ENCODE results near the gene RHBDL3. TPM values are rescaled to one million over a fixed set of nuclear protein-coding genes. Genes with fewer than 3 reads are reported as not detected.

Gene RHBDL3
- total RNA-seq, 1 experiment from 2014 or later: not detected

DNA sequence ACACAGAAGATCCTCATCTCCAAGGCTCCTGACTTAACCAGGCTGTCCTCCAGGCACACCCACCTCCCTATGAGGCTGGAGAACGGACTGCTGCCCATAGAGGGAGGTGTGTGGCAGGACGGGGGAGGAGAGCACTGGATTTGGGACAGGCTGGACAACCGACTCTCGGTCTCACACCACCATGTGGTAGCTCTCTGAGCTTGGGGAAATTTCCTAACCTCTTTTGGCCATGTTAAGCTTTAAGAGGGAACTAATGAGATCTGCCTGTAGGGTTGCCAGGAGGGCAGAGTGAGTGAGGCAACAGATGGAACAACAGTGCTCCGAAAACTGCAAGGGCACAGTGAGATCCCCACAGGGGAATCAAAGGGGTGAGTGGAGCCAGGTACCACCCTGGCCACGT is 32.7 kb downstream of the RHBDL3 start:
- CTCF ChIA-PET: interaction anchor here (1.0 kb wide), 1 partner anchor 18 kb away, joined by 3 read pairs; no protein-coding TSS in a partner anchor
- Mint-ChIP-seq H3K27me3 (ENCODE audit: insufficient read depth, unreplicated experiment) (no peaks in the 10 kb centered on the region), H3K36me3 (ENCODE audit: insufficient read depth, unreplicated experiment) (no peaks in the 10 kb centered on the region), H3K4me3 (ENCODE audit: unreplicated experiment) (no peak overlapping the region), H3K9me3 (ENCODE audit: unreplicated experiment) (no peaks in the 10 kb centered on the region), H3K27ac (ENCODE audit: low read depth, unreplicated experiment) (no peak overlapping the region), H3K4me1 (ENCODE audit: insufficient read depth, unreplicated experiment) (no peaks in the 10 kb centered on the region)
- no peak for DNase-seq (ENCODE audit: unreplicated experiment)
- POLR2A ChIA-PET: no interaction called here
- TF ChIP-seq, protein P1, sequence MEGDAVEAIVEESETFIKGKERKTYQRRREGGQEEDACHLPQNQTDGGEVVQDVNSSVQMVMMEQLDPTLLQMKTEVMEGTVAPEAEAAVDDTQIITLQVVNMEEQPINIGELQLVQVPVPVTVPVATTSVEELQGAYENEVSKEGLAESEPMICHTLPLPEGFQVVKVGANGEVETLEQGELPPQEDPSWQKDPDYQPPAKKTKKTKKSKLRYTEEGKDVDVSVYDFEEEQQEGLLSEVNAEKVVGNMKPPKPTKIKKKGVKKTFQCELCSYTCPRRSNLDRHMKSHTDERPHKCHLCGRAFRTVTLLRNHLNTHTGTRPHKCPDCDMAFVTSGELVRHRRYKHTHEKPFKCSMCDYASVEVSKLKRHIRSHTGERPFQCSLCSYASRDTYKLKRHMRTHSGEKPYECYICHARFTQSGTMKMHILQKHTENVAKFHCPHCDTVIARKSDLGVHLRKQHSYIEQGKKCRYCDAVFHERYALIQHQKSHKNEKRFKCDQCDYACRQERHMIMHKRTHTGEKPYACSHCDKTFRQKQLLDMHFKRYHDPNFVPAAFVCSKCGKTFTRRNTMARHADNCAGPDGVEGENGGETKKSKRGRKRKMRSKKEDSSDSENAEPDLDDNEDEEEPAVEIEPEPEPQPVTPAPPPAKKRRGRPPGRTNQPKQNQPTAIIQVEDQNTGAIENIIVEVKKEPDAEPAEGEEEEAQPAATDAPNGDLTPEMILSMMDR (IDR thresholded peaks at IDR 0.05; ENCODE audit: unreplicated experiment): no peak
- no TSS peak for BruUV-seq (replicated peaks)
- intact Hi-C loops (cut with micrococcal nuclease): no loop called here

DNA sequence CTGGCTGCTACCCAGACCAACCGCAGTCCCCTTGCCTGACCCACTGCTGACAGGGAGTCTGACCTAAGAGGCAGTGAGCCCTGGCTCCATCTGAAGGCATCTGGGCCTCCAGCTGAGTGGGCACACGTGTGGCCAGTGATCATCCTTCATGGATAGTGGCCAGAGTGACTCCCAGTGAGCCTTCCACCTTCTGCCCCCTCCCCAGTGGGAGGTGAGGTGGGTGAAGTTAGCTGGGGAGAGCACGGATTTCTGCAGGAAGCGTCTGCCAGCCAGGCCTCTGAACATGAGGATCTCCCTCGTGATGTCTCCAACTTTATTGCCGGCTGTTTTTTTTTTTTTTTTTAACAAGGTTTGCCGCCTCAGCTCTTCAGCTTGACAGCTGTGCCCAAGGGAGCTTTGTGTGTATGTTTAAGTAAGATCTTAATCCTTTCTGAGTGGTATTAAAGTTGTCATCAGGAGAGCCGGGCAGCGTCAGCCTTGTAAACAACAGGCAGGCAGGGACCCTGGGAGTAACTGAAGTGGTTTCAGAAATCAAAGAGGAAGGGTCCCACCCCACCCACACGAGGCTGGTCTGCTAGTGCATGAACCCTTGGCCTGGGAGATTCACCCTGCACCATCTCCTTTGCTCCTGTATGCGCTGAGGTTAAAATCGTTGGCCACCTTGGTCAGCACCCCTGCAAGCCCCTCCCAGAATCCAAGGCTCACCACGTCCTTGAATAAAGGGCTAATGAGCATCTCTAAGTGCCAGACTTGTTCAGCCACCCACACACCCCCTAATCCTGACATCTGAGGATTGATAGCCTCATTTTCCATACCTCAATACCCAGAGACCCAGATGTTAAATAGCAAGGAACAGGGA is 33.3 kb downstream of the RHBDL3 start:
- DNase-seq (ENCODE audit: unreplicated experiment): no peak
- intact Hi-C loops (cut with micrococcal nuclease): no loop called here
- Mint-ChIP-seq H3K4me3 (ENCODE audit: unreplicated experiment) (no peak overlapping the region), H3K36me3 (ENCODE audit: insufficient read depth, unreplicated experiment) (no peaks in the 10 kb centered on the region), H3K9me3 (ENCODE audit: unreplicated experiment) (no peaks in the 10 kb centered on the region), H3K27ac (ENCODE audit: low read depth, unreplicated experiment) (no peak overlapping the region), H3K27me3 (ENCODE audit: insufficient read depth, unreplicated experiment) (peaks cover 5% of the 10 kb centered on the region), H3K4me1 (ENCODE audit: insufficient read depth, unreplicated experiment) (no peaks in the 10 kb centered on the region)
- BruUV-seq (replicated peaks): no TSS peak
- POLR2A ChIA-PET: no interaction called here
- CTCF ChIA-PET: interaction anchor here (0.8 to 1.0 kb wide), 2 partner anchors 17 to 46 kb away, joined by 3 to 4 read pairs; no protein-coding TSS in a partner anchor
- TF ChIP-seq, protein P1 (IDR thresholded peaks at IDR 0.05; ENCODE audit: unreplicated experiment): no peak

DNA sequence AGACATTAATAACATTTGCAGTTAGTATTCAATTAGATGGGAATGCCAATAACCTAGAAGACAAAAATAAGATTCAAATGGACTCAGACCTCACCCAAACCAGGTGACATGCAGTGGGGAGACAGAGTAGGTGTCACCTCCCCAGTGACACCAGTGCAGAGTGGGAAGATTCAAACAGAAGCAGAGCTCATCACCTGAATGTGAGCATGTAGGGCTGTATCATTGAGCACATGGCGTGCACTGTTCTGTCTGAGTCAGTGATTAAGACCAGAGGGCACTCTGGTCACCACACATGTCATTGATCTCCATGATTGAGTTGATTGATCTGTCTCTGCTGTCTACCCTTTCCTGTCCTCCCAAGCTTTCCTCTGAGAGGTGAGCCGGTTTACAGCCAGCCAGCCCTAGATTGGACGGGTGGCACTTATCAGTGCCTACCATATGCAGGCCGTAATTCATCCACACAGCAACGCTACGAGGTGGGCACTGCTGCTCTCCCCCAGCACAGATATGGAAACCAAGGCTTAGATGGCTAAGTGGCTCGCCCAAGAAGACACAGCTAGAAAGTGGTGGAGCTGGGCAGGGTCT is 34.0 kb downstream of the RHBDL3 start:
- H3K4me1 Mint-ChIP-seq (ENCODE audit: insufficient read depth, unreplicated experiment): no peaks in the 10 kb centered on the region
- CTCF ChIA-PET: no interaction called here
- no peaks in the 10 kb centered on the region for H3K36me3 Mint-ChIP-seq (ENCODE audit: insufficient read depth, unreplicated experiment)

DNA sequence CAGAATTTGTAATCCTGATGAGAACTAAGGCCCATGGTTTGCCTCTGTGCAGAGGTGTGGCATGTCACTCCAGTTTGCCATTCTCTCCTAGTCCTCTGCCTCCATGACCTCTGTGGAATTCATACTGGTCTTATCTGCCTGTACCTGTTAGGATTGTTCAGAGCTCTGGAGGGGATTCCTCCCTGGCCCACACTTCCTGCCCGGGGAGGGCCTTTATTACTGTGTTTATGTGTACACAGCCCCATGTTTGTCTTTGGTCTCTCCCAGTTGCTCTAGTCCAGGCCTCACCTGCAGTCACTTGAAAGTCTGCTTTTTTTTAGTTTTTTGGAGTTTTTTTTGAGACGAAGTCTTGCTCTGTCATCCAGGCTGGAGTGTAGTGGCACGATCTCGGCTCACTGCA is 36.4 kb downstream of the RHBDL3 start:
- Mint-ChIP-seq H3K36me3 (ENCODE audit: insufficient read depth, unreplicated experiment) (no peaks in the 10 kb centered on the region), H3K4me3 (ENCODE audit: unreplicated experiment) (no peak overlapping the region), H3K27me3 (ENCODE audit: insufficient read depth, unreplicated experiment) (peaks cover 20% of the 10 kb centered on the region), H3K4me1 (ENCODE audit: insufficient read depth, unreplicated experiment) (no peaks in the 10 kb centered on the region), H3K9me3 (ENCODE audit: unreplicated experiment) (no peaks in the 10 kb centered on the region), H3K27ac (ENCODE audit: low read depth, unreplicated experiment) (no peak overlapping the region)
- TF ChIP-seq, protein P1 (IDR thresholded peaks at IDR 0.05; ENCODE audit: unreplicated experiment): no peak
- intact Hi-C loops (cut with micrococcal nuclease): no loop called here
- CTCF ChIA-PET: interaction anchor here (0.7 kb wide), 2 partner anchors 13 to 20 kb away, joined by 3 read pairs; no protein-coding TSS in a partner anchor
- BruUV-seq (replicated peaks): no TSS peak
- no peak for DNase-seq (ENCODE audit: unreplicated experiment)
- POLR2A ChIA-PET: no interaction called here

More for the DNA sequence above, 34.0 kb downstream of the RHBDL3 start:
- Mint-ChIP-seq H3K27me3 (ENCODE audit: insufficient read depth, unreplicated experiment) (peaks cover 12% of the 10 kb centered on the region), H3K27ac (ENCODE audit: low read depth, unreplicated experiment) (no peak overlapping the region), H3K4me3 (ENCODE audit: unreplicated experiment) (no peak overlapping the region), H3K9me3 (ENCODE audit: unreplicated experiment) (no peaks in the 10 kb centered on the region)
- intact Hi-C loops (cut with micrococcal nuclease): no loop called here
- no TSS peak for BruUV-seq (replicated peaks)
- TF ChIP-seq, protein P1 (IDR thresholded peaks at IDR 0.05; ENCODE audit: unreplicated experiment): no peak
- DNase-seq (ENCODE audit: unreplicated experiment): no peak
- POLR2A ChIA-PET: no interaction called here
